ENCODE results near the gene FKBP5.

FKBP5 gene

GRCh38 chr6:35637911-35638310 lies 50.8 kb downstream of the FKBP5 start:
- H3K4me3 ChIP-seq (ENCODE audit: low read depth, low read length) = no peak overlapping the region
- in situ Hi-C loops (cut with HindIII; ENCODE audit: low sequenced_read_pairs) = no loop called here
- TF ChIP-seq CTCF (IDR thresholded peaks at IDR 0.05; ENCODE audit: low read depth, low read length, missing control alignments) = no peak
- no peak for DNase-seq (ENCODE audit: low read depth)

- in situ Hi-C loops (cut with HindIII; ENCODE audit: low sequenced_read_pairs) = no loop called here
- DNase-seq (ENCODE audit: low read depth) = no peak
- H3K4me3 ChIP-seq (ENCODE audit: low read depth, low read length) = no peak overlapping the region
- no peak for TF ChIP-seq CTCF (IDR thresholded peaks at IDR 0.05; ENCODE audit: low read depth, low read length, missing control alignments)
Observed at GRCh38 chr6:35635601-35636597, 52.8 kb downstream of the FKBP5 start.

GRCh38 chr6:35634316-35634715 lies 54.4 kb downstream of the FKBP5 start:
- no peak for DNase-seq (ENCODE audit: low read depth)
- in situ Hi-C loops (cut with HindIII; ENCODE audit: low sequenced_read_pairs) = no loop called here
- TF ChIP-seq CTCF (IDR thresholded peaks at IDR 0.05; ENCODE audit: low read depth, low read length, missing control alignments) = no peak
- no peak overlapping the region for H3K4me3 ChIP-seq (ENCODE audit: low read depth, low read length)

DNA sequence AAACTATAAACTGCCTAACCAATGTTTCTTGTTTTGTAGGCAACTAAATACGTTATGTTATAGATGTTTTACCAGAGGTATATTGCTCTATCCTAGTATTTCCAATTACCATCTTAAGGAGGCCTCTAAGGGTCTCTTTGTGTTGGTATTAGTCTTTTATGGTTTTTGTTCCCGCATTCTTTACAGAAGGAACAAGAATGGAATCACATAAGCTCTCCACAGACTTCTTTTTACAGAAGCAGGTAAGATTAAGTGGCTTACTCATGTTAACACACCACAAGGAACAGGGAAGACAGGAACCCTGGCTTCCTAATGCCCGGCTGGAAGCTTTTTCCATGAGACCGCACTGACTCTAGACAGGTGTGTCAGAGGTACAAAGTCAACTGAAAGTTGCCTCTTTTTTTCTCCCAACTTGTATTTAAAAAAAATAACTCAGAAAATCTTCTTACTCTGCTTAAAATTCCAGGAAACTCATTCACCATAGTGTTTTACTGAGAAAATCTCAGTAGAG lies 55.1 kb downstream of the FKBP5 start:
- in situ Hi-C loops (cut with HindIII; ENCODE audit: low sequenced_read_pairs) = no loop called here
- no peak for TF ChIP-seq CTCF (IDR thresholded peaks at IDR 0.05; ENCODE audit: low read depth, low read length, missing control alignments)
- no peak overlapping the region for H3K4me3 ChIP-seq (ENCODE audit: low read depth, low read length)
- no peak for DNase-seq (ENCODE audit: low read depth)

GRCh38 chr6:35629876-35630378 lies 58.8 kb downstream of the FKBP5 start:
- in situ Hi-C loops (cut with HindIII; ENCODE audit: low sequenced_read_pairs) = loop anchor here (5.0 to 10.0 kb wide), 2 partner anchors 42 to 55 kb away; no protein-coding TSS in a partner anchor
- no peak overlapping the region for H3K4me3 ChIP-seq (ENCODE audit: low read depth, low read length)
- no peak for TF ChIP-seq CTCF (IDR thresholded peaks at IDR 0.05; ENCODE audit: low read depth, low read length, missing control alignments)
- DNase-seq (ENCODE audit: low read depth) = no peak

GRCh38 chr6:35626401-35626800 lies 62.3 kb downstream of the FKBP5 start:
- no peak for TF ChIP-seq CTCF (IDR thresholded peaks at IDR 0.05; ENCODE audit: low read depth, low read length, missing control alignments)
- in situ Hi-C loops (cut with HindIII; ENCODE audit: low sequenced_read_pairs) = loop anchor here (5.0 to 10.0 kb wide), 2 partner anchors 46 to 52 kb away; no protein-coding TSS in a partner anchor
- DNase-seq (ENCODE audit: low read depth) = no peak
- no peak overlapping the region for H3K4me3 ChIP-seq (ENCODE audit: low read depth, low read length)
